NCI-H146 (cell line): Measurements from ENCODE around the gene TBX15.

ENCODE experiments used
- DNase-seq: peaks from one replicate; lab custom pipeline; 2025; lab: John Stamatoyannopoulos, UW

The TBX15 gene

DNA sequence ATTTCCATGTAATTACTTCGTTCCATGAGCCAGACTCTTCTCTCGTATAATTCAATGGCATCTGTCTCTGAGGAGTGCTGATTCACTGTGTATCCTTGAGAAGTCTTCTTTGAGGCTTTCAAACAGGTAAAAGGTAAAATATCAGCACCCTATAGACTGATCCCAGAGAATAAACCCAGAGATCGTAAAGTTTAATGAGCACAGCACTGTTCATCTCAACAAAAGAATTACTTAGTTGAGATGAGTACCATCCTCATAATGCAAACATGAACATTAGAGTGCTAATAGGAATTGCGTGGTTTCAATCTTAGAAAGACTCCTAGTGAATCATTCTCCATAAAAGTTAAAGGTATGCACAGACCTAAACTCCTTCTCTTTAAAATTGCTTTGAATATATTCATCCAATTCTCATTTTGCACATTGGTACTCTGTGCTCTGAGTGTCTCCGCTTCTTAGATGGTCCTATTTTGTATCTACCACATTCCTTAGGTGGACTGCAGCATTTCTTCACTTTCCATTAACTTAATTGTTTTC is 97.2 kb downstream of the TBX15 start:
- DNase-seq, result no peak

DNA sequence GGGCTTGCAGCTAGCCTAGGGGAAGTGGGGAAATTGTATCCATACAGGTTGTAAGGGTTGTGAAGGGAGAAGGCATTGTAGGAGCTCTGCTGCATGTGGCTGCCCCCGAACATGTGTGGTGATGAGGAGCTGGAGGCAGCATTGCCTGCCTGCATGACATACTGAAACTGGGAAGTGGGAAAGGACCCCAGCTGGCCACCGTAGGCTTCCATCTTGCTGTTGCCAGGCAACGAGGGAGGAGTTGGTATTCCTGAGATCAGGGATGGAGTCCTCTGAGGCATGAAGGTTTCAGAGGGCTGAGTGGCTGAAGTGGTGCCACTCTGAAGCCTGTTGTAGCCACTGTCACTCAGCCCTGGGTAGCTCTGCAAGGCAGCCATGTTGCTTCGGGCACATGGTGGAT is 103.2 kb downstream of the TBX15 start:
- no peak for DNase-seq

DNA sequence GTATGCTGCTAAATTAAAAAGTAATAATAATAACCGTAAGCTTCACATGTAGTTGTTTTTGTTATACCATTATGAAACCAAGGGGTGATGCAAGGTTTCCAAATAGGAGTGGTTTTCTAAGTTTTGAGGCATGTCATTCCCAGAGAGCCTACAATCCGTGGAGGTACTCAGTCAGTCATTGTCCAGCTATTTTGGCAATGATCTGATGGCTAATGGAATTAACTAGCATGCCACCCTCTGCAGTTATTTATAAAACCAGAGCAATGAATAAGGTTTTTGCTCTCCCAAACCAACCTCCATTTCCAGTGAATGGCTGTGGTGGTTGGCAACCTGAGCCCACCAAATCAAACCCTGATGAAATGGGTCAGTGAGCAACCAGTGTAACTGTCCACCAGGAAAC is 106.4 kb downstream of the TBX15 start:
- DNase-seq, result no peak

DNA sequence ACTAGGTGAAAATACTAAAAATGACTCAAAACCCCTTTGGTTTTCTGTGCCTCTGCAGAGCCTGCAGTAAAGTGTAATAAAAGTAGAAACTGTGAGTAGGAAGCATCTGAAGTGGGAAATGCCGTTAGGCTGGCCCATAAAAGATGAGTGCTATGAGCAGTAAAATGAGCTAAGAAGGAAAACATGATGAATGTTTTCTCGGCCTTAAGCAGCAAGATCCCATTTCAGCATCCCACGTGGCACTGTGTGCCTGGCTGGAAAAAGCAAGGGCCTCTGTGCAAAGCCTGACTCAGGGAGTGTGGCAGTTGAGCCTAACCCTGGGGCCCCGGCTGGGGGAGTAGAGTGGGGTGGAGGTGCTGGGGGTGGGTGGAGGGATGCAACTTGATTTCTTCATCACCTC is 109.5 kb downstream of the TBX15 start:
- DNase-seq, result no peak

DNA sequence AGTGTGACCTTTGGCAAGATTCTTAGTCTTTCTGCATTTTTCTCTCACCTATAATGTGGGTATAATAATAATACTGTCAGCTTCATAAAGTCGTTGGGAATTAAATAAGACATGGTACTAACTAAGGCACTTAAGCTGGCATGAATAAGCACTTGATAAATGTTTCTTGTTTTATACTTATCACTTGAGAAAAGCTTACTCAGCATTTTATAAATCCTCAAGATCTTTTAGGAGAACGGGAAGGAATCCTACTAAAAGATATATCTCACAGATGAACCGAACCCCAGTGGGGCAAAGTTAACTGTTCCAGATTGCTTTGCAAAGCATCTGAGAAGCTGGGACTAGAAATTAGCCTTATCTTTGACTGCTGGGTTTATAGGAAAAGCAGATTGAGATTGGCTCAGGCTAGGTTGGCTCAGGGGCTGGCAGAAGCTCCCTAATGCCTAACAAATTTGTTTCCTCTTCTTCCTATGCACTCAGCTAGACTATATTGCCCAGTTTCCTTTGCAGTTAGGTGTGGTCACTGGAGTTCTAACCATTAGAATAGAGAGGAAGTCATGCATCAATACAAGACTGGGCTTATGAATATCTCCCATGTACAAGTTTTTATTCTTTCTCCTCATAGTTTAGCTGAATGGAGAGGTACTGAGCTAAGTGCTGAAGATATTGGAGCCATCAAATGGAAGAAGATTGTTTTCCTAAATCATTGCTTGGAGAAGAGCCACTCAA is 110.3 kb downstream of the TBX15 start:
- no peak for DNase-seq

DNA sequence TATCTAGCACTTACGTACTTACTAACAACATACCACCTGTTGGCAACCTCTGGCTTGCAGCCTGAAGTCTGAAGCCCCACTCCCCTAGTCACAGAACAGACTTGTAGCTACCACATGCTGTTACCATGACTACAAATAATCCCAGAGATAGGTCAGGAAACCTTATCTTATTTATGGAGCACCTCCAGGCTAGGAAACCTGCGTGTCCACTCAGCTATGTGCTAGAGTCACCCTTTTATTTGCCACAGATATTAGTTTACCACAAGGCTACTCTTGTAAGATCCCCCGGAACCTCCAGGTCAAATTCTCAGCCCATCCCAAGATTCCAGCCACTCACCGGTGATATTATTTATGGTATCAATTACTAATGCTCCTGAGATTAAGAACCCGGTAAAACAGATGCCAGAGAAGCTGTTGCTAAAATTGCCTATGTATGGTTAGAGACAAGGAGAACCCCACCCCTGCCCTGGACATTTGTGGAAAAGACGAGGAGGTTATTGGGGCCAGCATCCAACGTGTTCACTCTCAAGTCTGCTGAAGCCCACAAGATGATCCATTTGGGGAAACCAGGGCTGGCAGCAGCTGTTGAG is 116.5 kb downstream of the TBX15 start:
- DNase-seq, result no peak

DNA sequence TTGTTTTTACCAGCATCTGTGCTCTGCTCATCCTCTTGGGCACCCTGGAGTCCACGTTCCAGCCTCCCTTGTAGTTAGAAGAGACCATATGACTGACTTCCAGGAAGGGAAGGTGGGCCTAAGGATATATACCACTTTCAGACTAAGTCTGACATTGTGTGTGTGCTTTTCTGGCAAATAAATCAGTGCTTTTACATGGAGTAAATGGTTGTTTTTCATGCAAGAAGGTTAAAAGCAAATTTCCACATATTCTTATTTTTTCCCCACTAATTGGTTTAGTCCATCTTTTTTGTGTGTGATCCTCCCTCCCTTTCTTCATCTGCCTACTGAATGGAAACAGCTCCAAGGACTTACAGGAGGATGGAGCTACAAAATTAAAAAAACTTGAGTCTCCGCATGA is 119.8 kb downstream of the TBX15 start:
- no peak for DNase-seq

DNA sequence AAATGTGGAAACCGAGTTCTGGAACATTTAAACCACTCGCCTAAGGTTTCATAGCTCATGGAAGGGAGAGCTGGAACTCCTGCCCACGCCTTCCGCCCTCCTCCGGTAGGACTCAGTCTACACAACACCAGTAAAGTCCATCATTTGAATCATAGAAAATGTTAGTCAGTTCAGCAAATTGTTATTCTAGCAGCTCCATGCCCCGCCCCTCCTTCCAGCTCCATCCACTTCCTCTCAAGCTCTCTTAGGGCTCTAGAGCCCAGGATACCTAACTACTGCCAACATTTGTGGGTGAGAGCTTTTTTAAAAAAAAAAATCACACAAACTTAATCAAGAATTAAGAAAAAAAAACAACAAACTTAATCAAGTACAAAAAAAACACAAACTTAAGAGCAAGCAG is 121.8 kb downstream of the TBX15 start:
- DNase-seq, result no peak

DNA sequence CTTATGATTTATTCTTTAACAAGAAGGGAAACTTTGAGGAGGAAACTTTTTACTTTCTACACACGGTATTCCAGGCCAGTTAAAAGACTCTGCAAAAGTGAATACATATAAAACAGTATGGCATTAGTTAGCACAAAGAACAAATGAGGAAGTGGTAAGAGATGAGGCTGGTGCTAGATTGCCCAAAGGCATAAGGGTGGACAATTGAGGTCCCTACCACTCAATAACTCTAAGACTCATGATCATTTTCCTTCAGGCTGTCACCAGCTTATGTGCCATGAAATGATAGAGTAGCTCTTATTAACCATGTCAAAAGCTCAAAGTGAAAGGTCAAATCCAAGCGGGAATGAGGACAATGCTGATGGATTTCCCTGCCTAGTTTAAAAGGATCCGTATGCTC is 124.5 kb downstream of the TBX15 start:
- no peak for DNase-seq

DNA sequence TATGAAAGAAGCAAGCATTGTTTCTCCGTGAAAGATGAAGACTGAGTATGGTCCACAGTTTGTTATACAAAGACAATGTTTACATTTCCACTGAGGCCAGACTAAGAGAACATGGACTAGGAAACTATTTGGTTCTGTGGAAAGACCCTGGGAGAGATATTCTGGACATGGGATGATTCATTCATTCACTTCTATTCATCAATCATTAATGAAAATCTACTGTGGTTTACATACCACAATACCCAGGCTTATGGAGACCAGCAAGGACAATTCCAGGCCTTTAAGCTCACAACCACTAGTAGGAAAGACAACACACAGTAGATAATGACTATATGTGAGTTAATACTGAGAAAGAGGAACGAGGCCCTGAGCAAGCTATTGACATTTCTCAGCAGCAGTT is 125.4 kb downstream of the TBX15 start:
- DNase-seq, result no peak

DNA sequence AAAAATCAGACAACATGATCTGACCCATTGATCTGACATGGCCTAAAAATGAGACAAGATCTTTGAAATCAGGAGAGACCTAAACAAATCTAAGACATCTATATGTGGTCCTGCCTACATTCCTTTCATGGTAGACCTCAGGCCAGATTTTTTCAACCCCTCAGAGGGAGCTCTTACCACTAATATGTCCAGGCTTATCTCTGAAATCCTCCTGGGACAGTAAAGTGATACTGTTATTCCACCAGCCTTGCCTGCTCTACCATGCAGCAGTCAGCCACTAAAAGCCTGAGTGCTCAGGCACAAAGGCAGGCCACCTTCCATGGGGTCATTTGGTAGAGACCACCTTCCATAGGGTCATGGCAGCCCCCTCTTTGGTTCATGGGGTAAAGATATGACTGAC is 126.9 kb downstream of the TBX15 start:
- no peak for DNase-seq

DNA sequence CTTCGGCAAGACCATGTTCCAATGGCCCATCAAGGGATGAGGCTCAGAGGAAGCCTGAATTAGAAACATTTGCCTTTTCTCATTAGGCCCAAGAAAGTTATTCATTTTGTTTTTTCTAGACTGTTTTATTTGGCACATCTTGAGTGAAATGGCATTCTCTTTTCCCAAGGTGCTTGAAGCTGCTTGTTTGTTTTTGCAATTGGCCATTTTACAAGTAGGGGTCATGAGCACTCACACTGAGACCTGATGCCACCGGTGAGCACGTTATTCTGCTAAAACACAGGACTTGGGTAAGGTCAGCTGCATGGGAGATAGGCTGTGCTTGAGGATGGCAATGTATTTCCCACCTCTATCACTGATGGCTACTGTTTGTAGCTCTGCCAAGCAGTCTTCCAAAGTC is 128.1 kb downstream of the TBX15 start:
- DNase-seq, result no peak

DNA sequence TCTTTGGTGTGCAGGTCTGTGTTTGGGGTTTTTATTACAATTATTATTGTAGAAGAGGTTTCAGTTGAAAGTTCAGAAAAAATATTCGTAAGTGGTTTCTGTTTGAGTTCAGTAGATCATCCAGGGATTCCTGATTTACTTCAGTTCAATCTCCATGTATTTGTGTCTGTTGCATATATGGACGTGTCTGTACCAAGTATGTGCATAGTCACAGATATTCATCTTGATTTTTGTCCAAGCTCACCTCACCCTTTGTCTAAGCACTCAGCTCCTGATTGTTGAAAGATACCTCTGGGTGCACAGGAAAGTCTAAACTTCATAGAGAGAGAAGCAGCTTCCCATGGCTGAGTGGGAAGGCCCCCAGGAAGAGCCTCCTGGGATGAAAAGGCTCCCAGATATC is 141.7 kb downstream of the TBX15 start:
- no peak for DNase-seq

DNA sequence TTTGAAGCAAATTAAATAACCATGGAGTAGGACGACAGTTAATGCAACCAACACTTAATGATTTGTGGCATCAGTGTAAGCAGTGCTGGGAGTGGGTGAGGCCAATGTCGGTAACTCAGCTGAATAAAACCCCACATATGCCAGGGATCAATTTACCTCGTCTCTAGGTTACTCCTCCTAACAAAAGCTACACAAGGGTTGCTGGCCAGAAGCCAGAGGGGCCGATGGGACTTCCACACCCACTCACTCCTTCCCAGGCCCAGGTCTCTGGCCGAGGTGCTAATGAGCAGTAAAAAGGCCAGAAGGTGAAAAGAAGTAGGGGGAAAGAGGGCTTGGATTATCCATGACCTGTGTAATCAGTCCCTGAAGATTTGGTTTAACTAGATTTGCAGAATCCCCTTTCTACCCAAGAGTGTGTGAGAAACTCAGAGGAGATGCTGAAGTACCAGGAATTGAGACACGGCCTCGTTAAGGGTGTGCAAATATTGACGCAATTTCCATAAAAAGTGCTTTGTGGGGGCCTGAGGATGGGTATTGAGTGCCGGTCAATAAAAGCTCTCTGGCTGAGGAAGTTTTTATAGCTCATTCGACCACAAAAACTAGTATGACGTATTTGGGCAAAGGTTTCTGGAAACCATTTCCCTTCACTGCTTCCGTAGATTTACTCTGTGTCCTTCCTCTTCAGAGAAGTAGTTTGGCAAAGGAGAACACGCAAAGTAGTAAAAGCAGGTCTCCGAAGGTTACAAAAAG is 145.5 kb downstream of the TBX15 start:
- DNase-seq, result peak; percentile 77

DNA sequence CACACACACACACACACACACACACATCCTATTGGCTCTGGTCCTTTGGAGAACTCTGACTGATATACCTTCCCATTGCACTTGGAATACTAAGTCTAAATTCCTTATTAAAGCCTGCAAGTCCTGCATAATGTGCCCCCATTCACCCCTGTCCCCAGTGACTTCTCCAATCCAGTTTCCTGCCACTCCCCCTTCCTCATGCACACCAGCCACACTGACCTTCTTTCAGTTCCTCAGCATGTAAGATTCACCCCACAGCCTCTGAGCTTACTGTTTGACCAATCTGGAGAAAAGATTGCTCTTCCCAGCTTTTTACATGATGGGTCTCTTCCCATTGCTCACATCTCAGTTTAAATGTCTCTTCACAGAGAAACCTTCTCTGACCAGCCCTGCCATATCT is 146.6 kb downstream of the TBX15 start:
- peak; percentile 0 for DNase-seq
